ENCODE results near the gene EXOC4. TPM values are rescaled to one million over a fixed set of nuclear protein-coding genes. Genes with fewer than 3 reads are reported as not detected.

EXOC4 gene
- total and polyA plus RNA-seq, 2 of the 8 experiments (the other 6 are each of a cell fraction or from before 2014, with no cell fraction given), result 27.0 to 67.3 TPM

- no peak for TF ChIP-seq PHF8 (conservative IDR thresholded peaks at IDR 0.05; ENCODE audit: low read depth, low read length)
- no peak for TF ChIP-seq TAF1 (IDR thresholded peaks at IDR 0.05; ENCODE audit: low read depth, low read length)
- no peak for TF ChIP-seq NRF1 (IDR thresholded peaks at IDR 0.05; ENCODE audit: low read depth, low read length)
These were observed 67.0 kb downstream of the EXOC4 start (continued) for GRCh38 chr7:133319842-133320241.
